Stimulated activated CD4-positive, alpha-beta T cell treated with anti-CD3 and anti-CD28 coated beads, Interleukin-2, amount 100 ng/mL, for 48 hours (primary cell): ENCODE results near the gene RASSF6.
"Not testable (repeated sequence)": the region's sequence is repeated elsewhere in the genome, so short reads cannot be mapped to it uniquely, and the experiment has no call there.

Source experiments
- DNase-seq, 2 donors: peaks; one replicate each; pipeline ENCODE4 v3.0.0-alpha.2; 2020

The RASSF6 gene

GRCh38 chr4:73609706-73610105 is 10.5 kb downstream of the RASSF6 start:
- no peak for DNase-seq

GRCh38 chr4:73608689-73609594 is 11.3 kb downstream of the RASSF6 start:
- no peak for DNase-seq

GRCh38 chr4:73607375-73608033 is 12.7 kb downstream of the RASSF6 start:
- DNase-seq = no peak

GRCh38 chr4:73606465-73606974 is 13.7 kb downstream of the RASSF6 start:
- DNase-seq = no peak

- no peak for DNase-seq
Measured at GRCh38 chr4:73603854-73604584, 16.2 kb downstream of the RASSF6 start.

GRCh38 chr4:73603271-73603710 is 16.9 kb downstream of the RASSF6 start:
- no peak for DNase-seq

GRCh38 chr4:73600954-73601353 is 19.3 kb downstream of the RASSF6 start:
- DNase-seq = no peak

GRCh38 chr4:73599182-73599581 is 21.1 kb downstream of the RASSF6 start:
- DNase-seq = no peak

GRCh38 chr4:73597594-73597993 is 22.6 kb downstream of the RASSF6 start:
- DNase-seq = no peak

- not testable (repeated sequence) for DNase-seq
Measured at GRCh38 chr4:73597183-73597582, 23.1 kb downstream of the RASSF6 start.

- no peak for DNase-seq
Measured at GRCh38 chr4:73596001-73596400, 24.2 kb downstream of the RASSF6 start.

- no peak for DNase-seq
Measured at GRCh38 chr4:73593631-73594241, 26.5 kb downstream of the RASSF6 start.

- DNase-seq = no peak
Measured at GRCh38 chr4:73589887-73590801, 30.1 kb downstream of the RASSF6 start.

- no peak for DNase-seq
Measured at GRCh38 chr4:73589261-73589847, 30.9 kb downstream of the RASSF6 start.

GRCh38 chr4:73588613-73589012 is 31.6 kb downstream of the RASSF6 start:
- no peak for DNase-seq

- DNase-seq = no peak
Measured at GRCh38 chr4:73586666-73587065, 33.6 kb downstream of the RASSF6 start.

GRCh38 chr4:73586040-73586439 is 34.2 kb downstream of the RASSF6 start:
- no peak for DNase-seq

- no peak for DNase-seq
Measured at GRCh38 chr4:73585345-73585744, 34.9 kb downstream of the RASSF6 start.

- no peak for DNase-seq
Measured at GRCh38 chr4:73583666-73584065, 36.6 kb downstream of the RASSF6 start.

- DNase-seq = no peak
Measured at GRCh38 chr4:73577371-73577770, 42.9 kb downstream of the RASSF6 start.

- DNase-seq = no peak
Measured at GRCh38 chr4:73576381-73576780, 43.9 kb downstream of the RASSF6 start.
